GM19395 (cell line): Measurements from ENCODE around the gene DIS3L2.
"Not testable (repeated sequence)": the region's sequence is repeated elsewhere in the genome, so short reads cannot be mapped to it uniquely, and the experiment has no call there.

Source experiments
- ATAC-seq: cut with Tn5 transposase; IDR thresholded peaks from one replicate; pipeline ENCODE4 v1.9.1; 2021; ENCODE audit warnings: mild to moderate bottlenecking, moderate library complexity; ENCODE audit not compliant: unreplicated experiment

Gene DIS3L2

GRCh38 chr2:232170396-232170795 lies 208.9 kb downstream of the DIS3L2 start:
- ATAC-seq = no peak

- no peak for ATAC-seq
Measured at GRCh38 chr2:232174662-232175061, 213.1 kb downstream of the DIS3L2 start.

DNA sequence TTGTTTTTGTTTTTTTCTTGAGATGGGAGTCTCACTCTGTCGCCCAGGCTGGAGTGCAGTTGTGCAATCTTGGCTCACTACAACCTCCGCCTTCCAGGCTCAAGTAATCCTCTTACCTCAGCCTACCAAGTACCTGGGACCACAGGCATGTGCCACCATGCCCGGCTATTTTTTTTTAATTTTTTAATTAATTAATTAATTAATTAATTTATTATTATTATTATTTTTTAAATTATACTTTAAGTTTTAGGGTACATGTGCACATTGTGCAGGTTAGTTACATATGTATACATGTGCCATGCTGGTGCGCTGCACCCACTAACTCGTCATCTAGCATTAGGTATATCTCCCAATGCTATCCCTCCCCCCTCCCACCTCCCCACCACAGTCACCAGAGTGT lies 215.1 kb downstream of the DIS3L2 start:
- not testable (repeated sequence) for ATAC-seq

DNA sequence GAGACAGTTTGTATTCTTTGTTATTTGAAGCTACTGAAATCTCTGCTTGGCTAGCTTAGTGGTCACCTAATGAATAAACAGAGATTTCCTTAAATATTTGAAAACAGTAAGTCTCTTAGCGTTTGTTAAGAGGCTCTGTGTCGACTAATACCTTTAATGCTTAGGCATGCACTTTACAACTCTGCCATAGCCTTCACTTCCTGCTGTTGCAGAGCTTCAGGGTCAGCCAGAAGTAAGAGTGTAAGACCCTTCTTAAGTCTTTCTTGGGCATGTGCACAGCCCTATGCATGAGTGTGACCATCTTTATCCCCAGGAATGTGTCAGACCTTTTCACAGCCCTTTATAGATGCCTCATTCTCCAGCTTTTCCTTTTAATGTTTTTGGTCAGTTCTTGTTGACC lies 221.8 kb downstream of the DIS3L2 start:
- no peak for ATAC-seq

- no peak for ATAC-seq
Measured at GRCh38 chr2:232184346-232184745, 222.8 kb downstream of the DIS3L2 start.

DNA sequence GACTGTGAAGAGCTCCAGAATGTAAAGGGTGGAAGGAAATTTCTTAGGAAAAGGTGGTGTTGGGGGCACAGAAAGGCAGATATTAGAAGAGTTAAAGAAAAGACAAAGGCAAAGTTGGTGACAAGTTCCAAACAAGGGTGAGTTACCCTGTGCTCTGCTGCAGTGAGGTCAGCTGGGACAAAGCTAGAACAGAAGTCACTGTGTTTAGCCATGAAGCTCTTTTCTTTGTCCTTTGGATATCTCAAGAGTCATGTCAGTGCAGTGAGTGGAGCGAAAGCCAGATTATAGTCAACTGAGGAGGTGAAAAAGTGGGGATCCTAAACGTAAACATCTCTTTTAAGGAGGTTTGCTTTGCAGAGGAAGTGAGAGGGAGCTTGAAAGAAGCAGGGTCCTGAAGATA lies 229.3 kb downstream of the DIS3L2 start:
- ATAC-seq = no peak

GRCh38 chr2:232195487-232195886 lies 234.0 kb downstream of the DIS3L2 start:
- no peak for ATAC-seq

- ATAC-seq = no peak
Measured at GRCh38 chr2:232196802-232197201, 235.3 kb downstream of the DIS3L2 start.

- ATAC-seq = no peak
Measured at GRCh38 chr2:232200195-232200594, 238.7 kb downstream of the DIS3L2 start.

- ATAC-seq = no peak
Measured at GRCh38 chr2:232203166-232203891, 241.8 kb downstream of the DIS3L2 start.

- no peak for ATAC-seq
Measured at GRCh38 chr2:232203936-232204335, 242.4 kb downstream of the DIS3L2 start.

DNA sequence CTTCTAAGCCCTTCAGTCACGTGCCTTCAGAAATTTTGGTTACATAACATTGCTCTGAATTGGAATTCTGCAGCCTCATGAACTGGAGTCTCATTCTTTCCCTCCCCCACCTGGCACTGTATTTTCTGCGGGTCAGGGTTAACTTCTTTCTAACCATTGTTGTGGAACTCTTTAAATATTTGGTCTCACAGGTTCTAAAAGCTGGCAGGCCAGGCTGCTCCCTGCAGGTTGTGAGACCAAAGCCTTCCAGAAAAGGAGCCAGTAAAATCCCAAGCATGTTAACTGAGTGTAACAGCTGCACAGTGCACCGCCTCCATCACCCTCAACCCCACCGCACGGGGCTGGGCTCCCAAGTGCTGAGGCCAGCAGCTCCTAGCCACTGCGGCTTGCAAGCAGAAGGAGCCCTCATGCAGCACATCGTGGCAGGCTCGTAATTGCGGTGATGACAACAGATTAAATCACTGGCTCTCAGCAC lies 243.0 kb downstream of the DIS3L2 start:
- ATAC-seq = no peak

DNA sequence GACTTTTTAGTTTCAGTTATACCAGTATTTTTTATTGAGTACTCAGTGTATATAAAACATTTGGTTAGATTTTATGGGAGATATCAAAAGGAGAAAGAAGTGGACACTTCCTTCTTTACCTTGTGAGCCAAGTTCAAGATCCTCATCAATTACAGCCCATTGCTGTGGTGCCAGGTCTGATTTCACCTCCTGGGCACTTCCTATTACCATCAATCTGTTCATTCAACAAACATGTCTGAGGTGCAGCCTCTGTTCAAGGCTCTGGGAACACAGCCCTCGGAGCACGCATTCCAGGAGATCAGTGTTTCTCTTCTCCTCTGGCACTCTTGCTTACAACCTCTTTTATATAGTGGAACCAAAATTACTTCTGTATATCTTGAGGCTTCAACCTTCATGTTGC lies 245.7 kb downstream of the DIS3L2 start:
- no peak for ATAC-seq

GRCh38 chr2:232210306-232210705 lies 248.8 kb downstream of the DIS3L2 start:
- no peak for ATAC-seq

DNA sequence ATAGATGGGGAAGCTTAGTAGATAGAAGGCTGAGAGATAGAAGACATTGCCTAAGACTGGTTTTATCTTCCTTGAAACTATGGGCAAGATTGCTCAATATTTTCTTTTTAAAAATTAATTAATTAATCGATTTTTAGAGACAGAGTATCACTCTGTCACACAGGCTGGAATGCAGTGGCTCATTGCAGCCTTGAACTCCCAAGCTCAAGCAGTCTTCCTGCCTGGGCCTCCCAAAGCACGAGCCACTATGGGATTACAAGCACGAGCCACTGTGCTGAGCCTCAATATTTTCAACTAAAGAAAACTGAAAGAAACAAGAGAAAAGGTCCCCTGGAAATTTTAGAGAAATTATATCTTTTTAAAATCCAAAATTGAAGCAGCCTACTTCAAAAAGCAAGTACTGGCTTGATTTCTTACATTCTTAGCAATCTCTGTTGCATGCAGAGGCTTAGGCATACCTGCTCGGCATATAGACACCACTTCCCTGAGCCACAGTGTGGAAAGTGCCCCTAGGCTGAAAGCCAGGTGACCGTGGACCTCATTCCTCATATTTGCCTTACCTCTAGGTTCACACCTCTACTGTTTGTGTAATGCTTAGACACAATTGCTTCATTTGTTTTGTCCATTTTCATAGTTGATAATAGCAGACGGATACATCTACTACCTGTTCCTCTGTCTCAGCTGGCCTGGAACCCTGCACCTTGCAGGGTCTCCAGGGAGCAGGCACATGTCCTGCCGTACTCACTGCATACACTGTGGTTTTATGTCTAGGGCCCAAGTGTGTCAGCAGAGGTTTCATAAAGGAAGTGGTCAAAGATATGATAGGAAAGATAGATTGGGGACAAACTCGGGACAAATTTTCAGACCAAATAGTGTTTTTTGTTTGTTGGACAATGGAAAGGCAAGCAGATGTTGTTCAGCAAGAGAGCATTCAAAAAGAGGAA lies 250.5 kb downstream of the DIS3L2 start:
- peak; percentile 73 for ATAC-seq

DNA sequence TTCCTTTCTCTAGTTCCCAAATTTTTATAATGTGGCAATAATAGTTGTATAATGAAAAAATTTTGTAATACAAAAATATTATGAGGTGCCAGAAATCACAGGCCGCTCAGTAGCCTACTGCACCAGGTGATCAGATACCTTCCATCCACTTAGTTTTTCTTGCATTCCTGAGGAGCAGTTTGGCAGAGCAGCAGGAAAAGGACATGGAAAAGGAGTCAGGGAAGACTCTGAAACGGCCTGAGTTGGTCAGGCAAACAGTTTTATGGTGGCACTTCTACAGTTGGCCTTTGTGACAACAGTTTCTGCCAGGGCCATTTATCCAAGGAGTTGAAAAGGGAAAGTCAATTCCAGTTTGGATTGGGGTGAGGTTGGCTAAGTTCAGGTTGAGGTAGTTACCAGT lies 251.7 kb downstream of the DIS3L2 start:
- no peak for ATAC-seq

DNA sequence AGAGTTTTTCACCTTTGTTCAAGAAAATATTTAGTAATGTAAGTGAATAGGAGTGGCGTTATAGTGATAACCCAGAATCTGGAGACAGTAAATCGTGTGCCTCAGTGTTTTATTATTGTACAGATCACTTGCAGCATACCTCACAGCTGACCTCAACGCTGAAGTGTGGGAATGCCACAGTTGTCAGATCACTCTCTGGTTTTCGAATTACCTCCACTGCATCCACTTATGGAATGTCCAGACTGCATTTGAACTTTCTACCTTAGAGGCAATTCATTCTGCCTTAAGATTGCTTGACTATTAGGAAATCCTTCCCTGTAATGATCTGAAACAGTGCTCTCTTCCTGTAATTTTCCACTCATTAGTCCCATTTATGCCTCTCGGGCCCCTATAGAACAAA lies 252.5 kb downstream of the DIS3L2 start:
- ATAC-seq = no peak

GRCh38 chr2:232216028-232216427 lies 254.5 kb downstream of the DIS3L2 start:
- ATAC-seq = no peak

- ATAC-seq = no peak
Measured at GRCh38 chr2:232218778-232219495, 257.4 kb downstream of the DIS3L2 start.

GRCh38 chr2:232219496-232219870 lies 258.0 kb downstream of the DIS3L2 start:
- ATAC-seq = no peak

GRCh38 chr2:232219932-232220331 lies 258.4 kb downstream of the DIS3L2 start:
- ATAC-seq = no peak
